HEK293 (cell line): ENCODE data around the gene SAXO1.

Source experiments
- CTCF ChIA-PET: fragments of 350-600 bp; formaldehyde crosslinking; extraction: SDS; loops from one replicate; lab custom pipeline; 2021; ENCODE audit warnings: antibody characterized with exemption; lab: Yijun Ruan, JAX
- POLR2A ChIA-PET: fragments of 300-600 bp; formaldehyde crosslinking; extraction: SDS; loops from one replicate; lab custom pipeline; 2020; ENCODE audit warnings: antibody characterized with exemption, inconsistent platforms; lab: Yijun Ruan, JAX
- H3K27ac ChIP-seq: fragments of 200-500 bp; sonication (Bioruptor generic); 2 replicates; pipeline ENCODE4 v1.5.1; 2014; ENCODE audit warnings: low read depth, low read length, control low read depth, inconsistent platforms; ENCODE audit errors: extremely low read depth
- H3K36me3 ChIP-seq, 2 experiments: fragments of 200-500 bp in 1 of 2; sonication (Bioruptor generic) in 1 of 2; 1 replicate in 1 of 2; 2 replicates in 1 of 2; pipeline ENCODE4 v1.5.1; 2014 to 2017; ENCODE audit warnings: inconsistent platforms in 2 of 2, low read length in 2 of 2; ENCODE audit not compliant: control insufficient read depth in 2 of 2, insufficient read depth in 1 of 2
- H3K4me1 ChIP-seq: fragments of 200-500 bp; sonication (Bioruptor generic); 2 replicates; pipeline ENCODE4 v1.5.1; 2014; ENCODE audit warnings: mild to moderate bottlenecking, low read length, inconsistent platforms; ENCODE audit not compliant: control insufficient read depth, insufficient read depth
- H3K4me3 ChIP-seq: 2 replicates; pipeline ENCODE4 v1.5.1; 2011; ENCODE audit warnings: low read depth, mild to moderate bottlenecking, control low read depth, low read length, moderate library complexity
- H3K9me3 ChIP-seq: fragments of 200-500 bp; sonication (Bioruptor generic); 2 replicates; pipeline ENCODE4 v1.5.1; 2014; ENCODE audit warnings: low read depth, low read length, inconsistent platforms; ENCODE audit not compliant: control insufficient read depth, insufficient read depth
- AEBP2 ChIP-seq: fragments of 450-650 bp; formaldehyde crosslinking; IDR thresholded peaks from 2 replicates; pipeline ENCODE4 v1.5.1; 2016; ENCODE audit warnings: missing biosample characterization, missing genetic modification characterization, borderline replicate concordance
- GLI4 ChIP-seq: fragments of 450-650 bp; formaldehyde crosslinking; IDR thresholded peaks from 2 replicates; pipeline ENCODE4 v1.5.1; 2016; ENCODE audit warnings: missing biosample characterization, missing genetic modification characterization
- KLF17 ChIP-seq: fragments of 450-650 bp; formaldehyde crosslinking; IDR thresholded peaks from 2 replicates; pipeline ENCODE4 v1.5.1; 2016; ENCODE audit warnings: missing biosample characterization, missing genetic modification characterization
- MZF1 ChIP-seq: fragments of 450-650 bp; formaldehyde crosslinking; IDR thresholded peaks from 2 replicates; pipeline ENCODE4 v1.5.1; 2017; ENCODE audit warnings: missing biosample characterization, missing genetic modification characterization, borderline replicate concordance
- SP7 ChIP-seq: fragments of 450-650 bp; formaldehyde crosslinking; IDR thresholded peaks from 2 replicates; pipeline ENCODE4 v1.5.1; 2016; ENCODE audit warnings: missing biosample characterization, missing genetic modification characterization
- TCF7L2 ChIP-seq: IDR thresholded peaks from 2 replicates; pipeline ENCODE4 v1.6.1; 2011; ENCODE audit warnings: low read depth, mild to moderate bottlenecking, inconsistent platforms, low read length, moderate library complexity, borderline replicate concordance
- WT1 ChIP-seq: fragments of 450-650 bp; formaldehyde crosslinking; IDR thresholded peaks from 2 replicates; pipeline ENCODE4 v1.5.1; 2016; ENCODE audit warnings: missing biosample characterization, missing genetic modification characterization
- ZBTB21 ChIP-seq: fragments of 450-650 bp; formaldehyde crosslinking; IDR thresholded peaks from 2 replicates; pipeline ENCODE4 v1.5.1; 2017; ENCODE audit warnings: missing biosample characterization, missing genetic modification characterization
- ZBTB26 ChIP-seq: fragments of 450-650 bp; formaldehyde crosslinking; optimal IDR thresholded peaks from 2 replicates; pipeline ENCODE3; 2016; ENCODE audit warnings: missing biosample characterization, mild to moderate bottlenecking, missing genetic modification characterization
- ZBTB6 ChIP-seq: fragments of 450-650 bp; formaldehyde crosslinking; IDR thresholded peaks from 2 replicates; pipeline ENCODE4 v1.5.1; 2017; ENCODE audit warnings: missing biosample characterization, missing genetic modification characterization
- ZFP37 ChIP-seq: fragments of 450-650 bp; formaldehyde crosslinking; IDR thresholded peaks from 2 replicates; pipeline ENCODE4 v1.5.1; 2016; ENCODE audit warnings: missing biosample characterization, missing genetic modification characterization
- ZNF214 ChIP-seq: fragments of 450-650 bp; formaldehyde crosslinking; IDR thresholded peaks from 2 replicates; pipeline ENCODE4 v1.5.1; 2017; ENCODE audit warnings: missing biosample characterization, mild to moderate bottlenecking, missing genetic modification characterization, borderline replicate concordance
- ZNF239 ChIP-seq: fragments of 450-650 bp; formaldehyde crosslinking; IDR thresholded peaks from 2 replicates; pipeline ENCODE4 v1.5.1; 2016; ENCODE audit warnings: missing biosample characterization, missing genetic modification characterization
- ZNF398 ChIP-seq: fragments of 450-650 bp; formaldehyde crosslinking; IDR thresholded peaks from 2 replicates; pipeline ENCODE4 v1.5.1; 2017; ENCODE audit warnings: missing biosample characterization, missing genetic modification characterization
- ZNF423 ChIP-seq: fragments of 450-650 bp; formaldehyde crosslinking; IDR thresholded peaks from 2 replicates; pipeline ENCODE4 v1.5.1; 2016; ENCODE audit warnings: missing biosample characterization, missing genetic modification characterization
- ZNF433 ChIP-seq: fragments of 450-650 bp; formaldehyde crosslinking; IDR thresholded peaks from 2 replicates; pipeline ENCODE4 v1.5.1; 2016; ENCODE audit warnings: missing biosample characterization, missing genetic modification characterization, low read depth
- ZNF449 ChIP-seq: fragments of 450-650 bp; formaldehyde crosslinking; IDR thresholded peaks from 2 replicates; pipeline ENCODE4 v1.5.1; 2017; ENCODE audit warnings: missing biosample characterization, mild to moderate bottlenecking, missing genetic modification characterization, moderate library complexity
- ZNF473 ChIP-seq: fragments of 450-650 bp; formaldehyde crosslinking; IDR thresholded peaks from 2 replicates; pipeline ENCODE4 v1.5.1; 2017; ENCODE audit warnings: missing biosample characterization, missing genetic modification characterization
- ZNF501 ChIP-seq: fragments of 450-650 bp; formaldehyde crosslinking; IDR thresholded peaks from 2 replicates; pipeline ENCODE4 v1.5.1; 2016; ENCODE audit warnings: missing biosample characterization, missing genetic modification characterization
- ZNF596 ChIP-seq: fragments of 450-650 bp; IDR thresholded peaks from 2 replicates; pipeline ENCODE4 v1.5.0; 2018; ENCODE audit warnings: missing biosample characterization, mild to moderate bottlenecking, missing genetic modification characterization, moderate library complexity
- ZNF707 ChIP-seq: fragments of 450-650 bp; formaldehyde crosslinking; IDR thresholded peaks from 2 replicates; pipeline ENCODE4 v1.5.1; 2016; ENCODE audit warnings: missing biosample characterization, missing genetic modification characterization
- ZSCAN16 ChIP-seq: fragments of 450-650 bp; formaldehyde crosslinking; IDR thresholded peaks from 2 replicates; pipeline ENCODE4 v1.5.1; 2016; ENCODE audit warnings: missing biosample characterization, missing genetic modification characterization

Gene SAXO1

GRCh38 chr9:18976221-18976708 is 56.7 kb downstream of the SAXO1 start:
- POLR2A ChIA-PET, result interaction anchor here (0.6 to 1.7 kb wide), 9 partner anchors 9 to 936 kb away, joined by 3 to 8 read pairs (median 3); no protein-coding TSS in a partner anchor
- CTCF ChIA-PET, result interaction anchor here (0.6 to 1.9 kb wide), 6 partner anchors 9 to 720 kb away, joined by 3 to 4 read pairs (median 3); partner anchors contain the start of gene RRAGA
- TF ChIP-seq ZNF423 (tag by site-specific recombination) (peak; percentile 51), TCF7L2 (peak; percentile 98; the same call in 1 of the 2 replicates), ZNF501 (tag by site-specific recombination) (no peak), SP7 (tag by site-specific recombination) (no peak), ZNF596 (tag by site-specific recombination) (0 out of 2 replicates have a peak, but pooled peaks have one; percentile 6)
- Histone ChIP-seq H3K27ac (peak overlapping the region; percentile 90), H3K36me3 (no peaks in the 10 kb centered on the region), H3K9me3 (no peaks in the 10 kb centered on the region), H3K4me1 (peaks cover 30% of the 10 kb centered on the region), H3K4me3 (no peak overlapping the region)

- Histone ChIP-seq H3K27ac (no peak overlapping the region), H3K9me3 (no peaks in the 10 kb centered on the region), H3K36me3 (no peaks in the 10 kb centered on the region), H3K4me3 (no peak overlapping the region), H3K4me1 (peaks cover 19% of the 10 kb centered on the region)
- POLR2A ChIA-PET, result no interaction called here
- TF ChIP-seq ZNF398, result no peak
- TF ChIP-seq ZNF707, result no peak
- TF ChIP-seq GLI4 (tag by site-specific recombination), result no peak
- TF ChIP-seq ZSCAN16, result no peak
- no peak for TF ChIP-seq AEBP2 (tag by site-specific recombination)
- no peak for TF ChIP-seq ZNF433 (tag by site-specific recombination)
- no peak for TF ChIP-seq WT1 (tag by site-specific recombination)
- TF ChIP-seq ZNF449 (tag by site-specific recombination), result no peak
- TF ChIP-seq KLF17 (tag by site-specific recombination), result no peak
- no peak for TF ChIP-seq ZBTB6 (tag by site-specific recombination)
- TF ChIP-seq ZNF239, result no peak
- TF ChIP-seq ZNF473 (tag by site-specific recombination), result no peak
- TF ChIP-seq ZBTB21 (tag by site-specific recombination), result no peak
- no peak for TF ChIP-seq ZNF214 (tag by site-specific recombination)
- TF ChIP-seq ZFP37 (tag by site-specific recombination), result no peak
- TF ChIP-seq ZBTB26, result no peak
- no peak for TF ChIP-seq MZF1 (tag by site-specific recombination)
- CTCF ChIA-PET, result interaction anchor here (0.5 kb wide), 1 partner anchor 492 kb away, joined by 3 read pairs; no protein-coding TSS in a partner anchor
These were observed 59.7 kb downstream of the SAXO1 start for GRCh38 chr9:18973348-18973747.
